GM21825 (cell line): ENCODE data around the gene ELOA2.
"Not testable (repeated sequence)": the region's sequence is repeated elsewhere in the genome, so short reads cannot be mapped to it uniquely, and the experiment has no call there.

Experiments used
- ATAC-seq: cut with Tn5 transposase; IDR thresholded peaks from one replicate; pipeline ENCODE4 v1.9.1; 2021; ENCODE audit warnings: mild to moderate bottlenecking, moderate library complexity; ENCODE audit not compliant: unreplicated experiment

The ELOA2 gene

GRCh38 chr18:47035156-47035671, at the start of gene ELOA2:
Gene ELOA2, minus strand, starts transcription at chr18:47035621. Its CDS starts 357 bp downstream, at chr18:47035264.
- no peak for ATAC-seq

- no peak for ATAC-seq
These were observed 46.2 kb upstream of the ELOA2 start for GRCh38 chr18:47081578-47081977.

- no peak for ATAC-seq
These were observed 45.5 kb upstream of the ELOA2 start for GRCh38 chr18:47080872-47081271.

- no peak for ATAC-seq
These were observed 41.7 kb upstream of the ELOA2 start for GRCh38 chr18:47077111-47077510.

- no peak for ATAC-seq
These were observed 39.9 kb upstream of the ELOA2 start for GRCh38 chr18:47075098-47075883.

GRCh38 chr18:47067648-47068047, 32.2 kb upstream of the ELOA2 start:
- no peak for ATAC-seq

- no peak for ATAC-seq
These were observed 27.7 kb upstream of the ELOA2 start for GRCh38 chr18:47063096-47063495.

- no peak for ATAC-seq
These were observed 27.1 kb upstream of the ELOA2 start for GRCh38 chr18:47062471-47062870.

GRCh38 chr18:47054369-47054768, 18.9 kb upstream of the ELOA2 start:
- no peak for ATAC-seq

GRCh38 chr18:47050468-47050867, 15.0 kb upstream of the ELOA2 start:
- no peak for ATAC-seq

- no peak for ATAC-seq
These were observed 5.6 kb upstream of the ELOA2 start for GRCh38 chr18:47040982-47041381.

- ATAC-seq: no peak
These were observed 1.6 kb upstream of the ELOA2 start for GRCh38 chr18:47036927-47037578.

- ATAC-seq: no peak
These were observed 965 bp upstream of the ELOA2 start for GRCh38 chr18:47036298-47036874.

GRCh38 chr18:47034591-47034990, 830 bp downstream of the ELOA2 start:
- ATAC-seq: not testable (repeated sequence)

GRCh38 chr18:47032945-47033344, 2.5 kb downstream of the ELOA2 start:
- ATAC-seq: no peak

GRCh38 chr18:47030887-47031286, 4.5 kb downstream of the ELOA2 start:
- ATAC-seq: not testable (repeated sequence)

- ATAC-seq: not testable (repeated sequence)
These were observed 5.6 kb downstream of the ELOA2 start for GRCh38 chr18:47029684-47030353.

- not testable (repeated sequence) for ATAC-seq
These were observed 6.7 kb downstream of the ELOA2 start for GRCh38 chr18:47028738-47029137.

GRCh38 chr18:47025557-47026174, 9.8 kb downstream of the ELOA2 start:
- not testable (repeated sequence) for ATAC-seq

- ATAC-seq: not testable (repeated sequence)
These were observed 11.5 kb downstream of the ELOA2 start for GRCh38 chr18:47023769-47024465.
